ENCODE results near the gene ACR. TPM values are rescaled to one million over a fixed set of nuclear protein-coding genes. Genes with fewer than 3 reads are reported as not detected.

ACR gene
- total and polyA plus RNA-seq, 4 experiments from 2014 or later, result not detected

GRCh38 chr22:50695421-50696250 is 42.4 kb upstream of the ACR start:
- no peak overlapping the region for H3K4me3 ChIP-seq (ENCODE audit: low read length in 2 of 2)
- ChIA-PET POLR2A (ENCODE audit: partially characterized antibody) (no interaction called here), CTCF (ENCODE audit: partially characterized antibody) (no interaction called here)
- H3K4me1 ChIP-seq (ENCODE audit: insufficient read depth, low read length), result no peaks in the 10 kb centered on the region
- H3K36me3 ChIP-seq (ENCODE audit: insufficient read depth, low read length), result no peaks in the 10 kb centered on the region
- Mint-ChIP-seq H3K27ac (no peak overlapping the region), H3K36me3 (no peaks in the 10 kb centered on the region), H3K4me3 (no peak overlapping the region), H3K9me3 (peaks cover 0 to 8% (median under 1%) of the 10 kb centered on the region in 8 donors), H3K27me3 (peaks cover 0 to 4% of the 10 kb centered on the region in 2 donors), H3K4me1 (no peaks in the 10 kb centered on the region)
- no peak overlapping the region for H3K27ac ChIP-seq (ENCODE audit: low read depth, low read length)
- no peaks in the 10 kb centered on the region for H3K9me3 ChIP-seq (ENCODE audit: control insufficient read depth in 1 of 2, low read length in 2 of 2)
- intact Hi-C loops (cut with micrococcal nuclease), result no loop called here
- H3K27me3 ChIP-seq (ENCODE audit: insufficient read depth, low read length), result no peaks in the 10 kb centered on the region
- DNase-seq, result no peak

DNA sequence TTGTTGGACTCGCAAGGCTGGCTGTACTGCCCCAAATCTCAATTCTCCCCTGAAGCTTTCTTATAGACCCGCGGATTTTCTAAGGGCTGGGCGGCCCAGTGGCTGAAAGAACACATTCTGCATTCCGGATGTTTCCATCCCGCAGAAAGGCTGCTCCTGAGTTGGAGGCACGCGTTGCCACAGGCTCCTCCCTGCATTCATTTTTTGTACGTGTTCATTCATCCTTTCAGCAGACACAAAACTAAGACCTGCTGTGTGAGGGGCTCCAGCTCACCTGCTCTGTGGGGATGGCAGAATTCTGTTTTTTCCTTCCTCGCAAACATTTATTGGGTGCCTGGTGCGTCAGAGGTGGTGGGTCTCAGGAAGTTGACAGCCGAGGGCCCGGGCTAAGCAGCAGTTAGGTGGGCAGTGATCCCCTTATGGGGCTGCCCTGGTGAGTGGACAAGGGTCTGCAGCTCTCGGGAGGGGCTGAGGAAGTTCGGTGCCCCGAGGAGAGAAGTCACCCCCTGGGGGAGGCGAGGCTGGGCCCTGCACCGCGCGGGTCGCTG is 41.7 kb upstream of the ACR start:
- H3K9me3 ChIP-seq (ENCODE audit: control insufficient read depth in 1 of 2, low read length in 2 of 2), result no peaks in the 10 kb centered on the region
- Mint-ChIP-seq H3K36me3 (no peaks in the 10 kb centered on the region), H3K27ac (no peak overlapping the region), H3K27me3 (peaks cover 0 to 4% of the 10 kb centered on the region in 2 donors), H3K4me3 (no peak overlapping the region), H3K4me1 (peaks cover 0 to 2% (median 0%) of the 10 kb centered on the region in 4 donors), H3K9me3 (peaks cover 0 to 8% (median under 1%) of the 10 kb centered on the region in 8 donors)
- H3K27me3 ChIP-seq (ENCODE audit: insufficient read depth, low read length), result no peaks in the 10 kb centered on the region
- POLR2A ChIA-PET (ENCODE audit: partially characterized antibody), result no interaction called here
- CTCF ChIA-PET (ENCODE audit: partially characterized antibody), result no interaction called here
- no peaks in the 10 kb centered on the region for H3K36me3 ChIP-seq (ENCODE audit: insufficient read depth, low read length)
- H3K4me3 ChIP-seq (ENCODE audit: low read length in 2 of 2), result no peak overlapping the region
- no peak overlapping the region for H3K27ac ChIP-seq (ENCODE audit: low read depth, low read length)
- no peak for DNase-seq
- intact Hi-C loops (cut with micrococcal nuclease), result no loop called here
- no peaks in the 10 kb centered on the region for H3K4me1 ChIP-seq (ENCODE audit: insufficient read depth, low read length)

DNA sequence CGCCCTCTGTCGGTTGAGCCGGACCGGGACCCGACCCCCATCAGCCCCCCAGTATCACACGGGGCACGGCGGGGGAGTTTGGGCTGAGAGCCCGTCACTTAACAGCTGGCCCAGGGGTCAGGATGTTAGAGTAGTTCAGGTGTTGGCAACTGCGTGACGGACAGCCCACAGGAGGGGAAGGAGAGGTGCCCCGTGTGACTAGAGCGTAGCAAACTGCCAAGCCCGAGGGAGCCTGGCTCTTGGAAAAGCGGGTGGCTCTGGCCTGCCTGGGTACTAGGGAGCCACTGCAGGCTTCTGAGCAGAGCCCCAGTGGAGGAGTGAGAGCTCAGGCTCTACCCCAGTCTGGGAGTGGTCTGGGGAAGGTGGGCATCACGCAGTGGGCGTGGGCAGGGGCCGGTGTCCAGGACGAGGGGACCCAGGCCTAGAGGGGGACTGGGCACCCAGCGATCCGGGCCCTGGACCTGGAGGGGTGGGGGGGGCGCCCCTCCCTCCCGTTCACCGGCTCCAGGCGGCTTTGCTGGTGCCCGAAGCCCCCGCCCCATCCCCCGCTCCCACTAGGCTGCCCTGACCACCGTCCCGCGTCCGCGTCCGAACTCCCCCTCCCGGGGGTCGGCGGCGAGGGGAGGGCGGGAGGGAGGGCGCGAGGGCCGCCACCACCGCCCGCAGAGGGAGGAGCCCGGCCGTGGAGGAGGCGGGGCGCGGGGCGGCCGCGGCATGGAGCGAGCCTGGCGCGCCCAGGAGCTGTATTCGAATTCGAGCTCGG is 41.0 kb upstream of the ACR start:
- no peak for DNase-seq
- Mint-ChIP-seq H3K4me3 (no peak overlapping the region), H3K27ac (no peak overlapping the region), H3K27me3 (peaks cover 0 to 4% of the 10 kb centered on the region in 2 donors), H3K9me3 (peaks cover 0 to 4% (median 0%) of the 10 kb centered on the region in 8 donors), H3K4me1 (peaks cover 1 to 9% (median 3%) of the 10 kb centered on the region in 4 donors), H3K36me3 (no peaks in the 10 kb centered on the region)
- H3K4me3 ChIP-seq (ENCODE audit: low read length in 2 of 2), result no peak overlapping the region
- no peaks in the 10 kb centered on the region for H3K36me3 ChIP-seq (ENCODE audit: insufficient read depth, low read length)
- peaks cover 1% of the 10 kb centered on the region for H3K4me1 ChIP-seq (ENCODE audit: insufficient read depth, low read length)
- ChIA-PET POLR2A (ENCODE audit: partially characterized antibody) (no interaction called here), CTCF (ENCODE audit: partially characterized antibody) (no interaction called here)
- intact Hi-C loops (cut with micrococcal nuclease), result no loop called here
- no peak overlapping the region for H3K27ac ChIP-seq (ENCODE audit: low read depth, low read length)
- no peaks in the 10 kb centered on the region for H3K9me3 ChIP-seq (ENCODE audit: control insufficient read depth in 1 of 2, low read length in 2 of 2)
- no peaks in the 10 kb centered on the region for H3K27me3 ChIP-seq (ENCODE audit: insufficient read depth, low read length)

- Histone ChIP-seq H3K4me3 (ENCODE audit: low read length in 2 of 2) (no peak overlapping the region), H3K9me3 (ENCODE audit: control insufficient read depth in 1 of 2, low read length in 2 of 2) (no peaks in the 10 kb centered on the region), H3K27ac (ENCODE audit: low read depth, low read length) (no peak overlapping the region), H3K4me1 (ENCODE audit: insufficient read depth, low read length) (peaks cover 10% of the 10 kb centered on the region), H3K36me3 (ENCODE audit: insufficient read depth, low read length) (no peaks in the 10 kb centered on the region), H3K27me3 (ENCODE audit: insufficient read depth, low read length) (no peaks in the 10 kb centered on the region)
- POLR2A ChIA-PET (ENCODE audit: partially characterized antibody), result no interaction called here
- intact Hi-C loops (cut with micrococcal nuclease), result no loop called here
- H3K9me3 Mint-ChIP-seq, result no peaks in the 10 kb centered on the region
- CTCF ChIA-PET (ENCODE audit: partially characterized antibody), result no interaction called here
- DNase-seq, result no peak
- H3K4me3 Mint-ChIP-seq, result no peak overlapping the region
- H3K27me3 Mint-ChIP-seq, result peaks cover 0 to 4% of the 10 kb centered on the region in 2 donors
- no peaks in the 10 kb centered on the region for H3K36me3 Mint-ChIP-seq
- H3K27ac Mint-ChIP-seq, result no peak overlapping the region
- peaks cover 9 to 18% (median 11%) of the 10 kb centered on the region in 4 donors for H3K4me1 Mint-ChIP-seq
These were observed 40.1 kb upstream of the ACR start for GRCh38 chr22:50697667-50698506.

GRCh38 chr22:50698546-50698945 is 39.5 kb upstream of the ACR start:
- no peaks in the 10 kb centered on the region for H3K9me3 ChIP-seq (ENCODE audit: control insufficient read depth in 1 of 2, low read length in 2 of 2)
- Mint-ChIP-seq H3K27me3 (peaks cover 0 to 2% of the 10 kb centered on the region in 2 donors), H3K36me3 (no peaks in the 10 kb centered on the region), H3K4me1 (peaks cover 9 to 23% (median 11%) of the 10 kb centered on the region in 4 donors), H3K9me3 (no peaks in the 10 kb centered on the region), H3K4me3 (no peak overlapping the region), H3K27ac (no peak overlapping the region)
- H3K27me3 ChIP-seq (ENCODE audit: insufficient read depth, low read length), result no peaks in the 10 kb centered on the region
- peaks cover 11% of the 10 kb centered on the region for H3K4me1 ChIP-seq (ENCODE audit: insufficient read depth, low read length)
- no peaks in the 10 kb centered on the region for H3K36me3 ChIP-seq (ENCODE audit: insufficient read depth, low read length)
- H3K27ac ChIP-seq (ENCODE audit: low read depth, low read length), result no peak overlapping the region
- no peak for DNase-seq
- POLR2A ChIA-PET (ENCODE audit: partially characterized antibody), result no interaction called here
- H3K4me3 ChIP-seq (ENCODE audit: low read length in 2 of 2), result no peak overlapping the region
- intact Hi-C loops (cut with micrococcal nuclease), result no loop called here
- CTCF ChIA-PET (ENCODE audit: partially characterized antibody), result no interaction called here

DNA sequence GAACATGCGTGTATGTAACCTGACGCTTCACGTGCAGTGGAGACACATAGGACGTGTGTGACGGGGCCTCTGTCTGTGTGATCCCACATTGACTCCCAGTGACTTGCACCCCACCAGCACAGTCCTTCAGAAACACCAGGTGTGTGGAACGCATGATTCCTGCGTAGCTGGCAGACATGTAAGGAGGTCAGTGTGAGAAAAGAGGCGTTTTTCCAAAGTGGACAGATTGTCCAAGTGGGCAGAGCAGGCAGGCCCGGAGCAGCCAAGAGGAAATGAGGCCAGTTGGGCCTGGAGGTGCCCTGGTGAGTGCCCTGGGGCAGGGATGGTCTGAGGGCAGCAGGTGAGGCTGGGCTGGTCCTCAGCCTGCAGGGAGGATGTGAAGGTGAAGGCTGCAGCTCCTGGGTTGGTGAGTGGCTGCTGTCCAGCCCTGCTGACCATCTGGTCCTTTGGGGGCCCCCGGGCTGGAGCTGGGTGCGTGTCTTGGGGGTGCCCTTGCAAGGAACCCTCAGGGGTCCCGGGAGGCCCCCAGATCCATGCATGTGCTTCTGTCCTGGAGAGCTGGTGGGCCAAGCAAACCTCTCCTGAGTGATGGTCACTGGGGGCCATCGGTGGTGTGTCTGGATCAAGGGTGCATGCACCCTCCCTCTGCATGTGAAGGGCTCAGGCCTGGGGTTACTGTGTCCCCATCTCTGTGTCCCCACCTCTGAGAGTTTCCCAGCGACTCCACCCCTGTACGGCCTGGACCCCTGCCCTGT is 38.8 kb upstream of the ACR start:
- CTCF ChIA-PET (ENCODE audit: partially characterized antibody), result no interaction called here
- no peaks in the 10 kb centered on the region for H3K9me3 ChIP-seq (ENCODE audit: control insufficient read depth in 1 of 2, low read length in 2 of 2)
- H3K4me1 ChIP-seq (ENCODE audit: insufficient read depth, low read length), result peaks cover 11% of the 10 kb centered on the region
- H3K27ac ChIP-seq (ENCODE audit: low read depth, low read length), result no peak overlapping the region
- H3K4me3 ChIP-seq (ENCODE audit: low read length in 2 of 2), result no peak overlapping the region
- intact Hi-C loops (cut with micrococcal nuclease), result no loop called here
- Mint-ChIP-seq H3K4me1 (peaks cover 9 to 23% (median 11%) of the 10 kb centered on the region in 4 donors), H3K27me3 (peaks cover 0 to 2% of the 10 kb centered on the region in 2 donors), H3K4me3 (no peak overlapping the region), H3K27ac (no peak overlapping the region), H3K36me3 (no peaks in the 10 kb centered on the region), H3K9me3 (no peaks in the 10 kb centered on the region)
- H3K27me3 ChIP-seq (ENCODE audit: insufficient read depth, low read length), result no peaks in the 10 kb centered on the region
- POLR2A ChIA-PET (ENCODE audit: partially characterized antibody), result no interaction called here
- no peak for DNase-seq
- H3K36me3 ChIP-seq (ENCODE audit: insufficient read depth, low read length), result no peaks in the 10 kb centered on the region
